Colonic mucosa (tissue), 4 donors: ENCODE measurements around the gene PATZ1. TPM values are rescaled to one million over a fixed set of nuclear protein-coding genes. Genes with fewer than 3 reads are reported as not detected.

Source experiments
- DNase-seq: peaks from one replicate; pipeline ENCODE4 v3.0.0-alpha.2; 2020
- H3K27ac ChIP-seq: fragments of 200-600 bp; one replicate; pipeline ENCODE4 v1.8.0; 2021
- H3K27me3 ChIP-seq: fragments of 200-600 bp; one replicate; pipeline ENCODE4 v1.8.0; 2021
- H3K36me3 ChIP-seq: fragments of 200-600 bp; one replicate; pipeline ENCODE4 v1.8.0; 2021
- H3K4me1 ChIP-seq: fragments of 200-600 bp; one replicate; pipeline ENCODE4 v1.8.0; 2021; ENCODE audit warnings: mild to moderate bottlenecking
- H3K4me3 ChIP-seq: fragments of 200-600 bp; one replicate; pipeline ENCODE4 v1.8.0; 2021
- H3K9ac ChIP-seq, 2 donors: one replicate each; pipeline ENCODE4 v1.7.0; 2013; ENCODE audit warnings: control low read depth in 2 of 2, low read depth in 2 of 2, low read length in 2 of 2
- H3K9me3 ChIP-seq: fragments of 200-600 bp; one replicate; pipeline ENCODE4 v1.8.0; 2021
- CTCF ChIP-seq: fragments of 200-600 bp; IDR thresholded peaks from one replicate; pipeline ENCODE4 v1.8.0; 2022; ENCODE audit warnings: antibody characterized with exemption, mild to moderate bottlenecking
- intact Hi-C: fragments of 100-400 bp; cut with DNase I; formaldehyde crosslinking; loops from one replicate; pipeline ENCODE4 v1.14.1; 2022
- total RNA-seq, 2 donors: library from RNA; stranded (reverse); fragmentation: NEBNext Ultra II Directional in 1 of 2; extraction: Animal tissue kit (Norgen Biotek cat#: 25700) in 1 of 2; gene quantifications; one replicate each; pipeline ENCODE4 v1.2.1, GENCODE V29; 2021
- donor health status: healthy.
- donor health status: DM: no; HTN: no; CAD: no.
- donor health status: DM: no; HTN: no; CAD: no.

PATZ1 gene
- total RNA-seq, 2 donors from 2014 or later, result 13.8 to 17.9 TPM

- intact Hi-C loops, result no loop called here
- TF ChIP-seq CTCF, result no peak
- Histone ChIP-seq H3K27ac (peak overlapping the region; percentile 64), H3K4me3 (no peak overlapping the region), H3K36me3 (no peaks in the 10 kb centered on the region), H3K27me3 (no peaks in the 10 kb centered on the region), H3K9ac (peak overlapping the region in 1 of 2 donors; percentile 36), H3K4me1 (peaks cover 13% of the 10 kb centered on the region), H3K9me3 (no peaks in the 10 kb centered on the region)
- no peak for DNase-seq
These were observed 50.8 kb downstream of the PATZ1 start for GRCh38 chr22:31295360-31295759.

- H3K9ac ChIP-seq, result peak within 1 kb of the TSS; percentile 96 to 99
- no peaks in the 10 kb centered on the region for H3K36me3 ChIP-seq
- TF ChIP-seq CTCF, result peak; percentile 39
- H3K9me3 ChIP-seq, result no peaks in the 10 kb centered on the region
- intact Hi-C loops, result no loop called here
- H3K27ac ChIP-seq, result peak within 1 kb of the TSS; percentile 98
- H3K27me3 ChIP-seq, result no peaks in the 10 kb centered on the region
- peak within 1 kb of the TSS; percentile 75 for H3K4me3 ChIP-seq
- peaks cover 13% of the 10 kb centered on the region for H3K4me1 ChIP-seq
- peak; percentile 95 for DNase-seq
These were observed 53.7 kb downstream of the PATZ1 start, which contains the start of gene PIK3IP1 for GRCh38 chr22:31292236-31292989. Gene PIK3IP1 (minus strand): TSS chr22:31292488. CDS start chr22:31292344, 144 bp downstream.

- DNase-seq, result peak; percentile 50
These were observed 54.5 kb downstream of the PATZ1 start for GRCh38 chr22:31291481-31292235.

GRCh38 chr22:31290494-31291471 lies 55.4 kb downstream of the PATZ1 start:
- intact Hi-C loops, result no loop called here
- Histone ChIP-seq H3K4me1 (no peaks in the 10 kb centered on the region), H3K27me3 (no peaks in the 10 kb centered on the region), H3K9me3 (no peaks in the 10 kb centered on the region), H3K36me3 (no peaks in the 10 kb centered on the region), H3K9ac (peak overlapping the region; percentile 96 to 99), H3K27ac (peak overlapping the region; percentile 98), H3K4me3 (peak overlapping the region; percentile 75)
- DNase-seq, result peak; percentile 97
- no peak for TF ChIP-seq CTCF

More at GRCh38 chr22:31291481-31292235, 54.5 kb downstream of the PATZ1 start:
- no peaks in the 10 kb centered on the region for H3K27me3 ChIP-seq
- no peaks in the 10 kb centered on the region for H3K36me3 ChIP-seq
- TF ChIP-seq CTCF, result no peak
- peak overlapping the region; percentile 96 to 99 for H3K9ac ChIP-seq
- intact Hi-C loops, result no loop called here
- H3K4me3 ChIP-seq, result peak overlapping the region; percentile 75
- H3K27ac ChIP-seq, result peak overlapping the region; percentile 98
- H3K4me1 ChIP-seq, result peaks cover 6% of the 10 kb centered on the region
- H3K9me3 ChIP-seq, result no peaks in the 10 kb centered on the region

- TF ChIP-seq CTCF, result no peak
- Histone ChIP-seq H3K4me1 (no peaks in the 10 kb centered on the region), H3K4me3 (peak overlapping the region; percentile 75), H3K9ac (peak overlapping the region; percentile 37 to 99), H3K36me3 (no peaks in the 10 kb centered on the region), H3K27me3 (no peaks in the 10 kb centered on the region), H3K9me3 (no peaks in the 10 kb centered on the region), H3K27ac (peak overlapping the region; percentile 98)
- intact Hi-C loops, result no loop called here
- peak; percentile 76 for DNase-seq
These were observed 56.8 kb downstream of the PATZ1 start for GRCh38 chr22:31289344-31289743.
